ENCODE data around the gene AHR. TPM values are rescaled to one million over a fixed set of nuclear protein-coding genes. Genes with fewer than 3 reads are reported as not detected.

Gene AHR
- polyA plus RNA-seq, 1 donor (not counting 4 experiments of a cell fraction or from before 2014, with no cell fraction given), result 19.4 TPM

GRCh38 chr7:17339952-17340351 lies 41.5 kb downstream of the AHR start:
- no peaks in the 10 kb centered on the region for H3K4me1 ChIP-seq (ENCODE audit: control insufficient read depth, extremely low read depth, insufficient read depth, low read length)
- no peak overlapping the region for H3K9ac ChIP-seq (ENCODE audit: control insufficient read depth, extremely low read depth, insufficient read depth, low read length)
- no peak overlapping the region for H3K27ac ChIP-seq (ENCODE audit: control insufficient read depth, insufficient read depth, low read length)
- no peak for DNase-seq (ENCODE audit: low read depth, low spot score)
- no peak for FAIRE-seq
- no peak overlapping the region for H3K4me2 ChIP-seq (ENCODE audit: control insufficient read depth, extremely low read depth, insufficient read depth, low read depth, low read length)
- no peaks in the 10 kb centered on the region for H4K20me1 ChIP-seq (ENCODE audit: control insufficient read depth, extremely low read depth, insufficient read depth, low read length)
- H3K9me1 ChIP-seq (ENCODE audit: control insufficient read depth, extremely low read depth, insufficient read depth, low read length), result no peaks in the 10 kb centered on the region
- H3K36me3 ChIP-seq (ENCODE audit: control insufficient read depth in 2 of 2, extremely low read depth in 1 of 2, insufficient read depth in 2 of 2, low read length in 2 of 2), result peaks cover 4 to 11% of the 10 kb centered on the region in 2 experiments
- dilution Hi-C loops (cut with MboI; ENCODE audit: extremely low pct_ligation_motif_present, low sequenced_read_pairs), result no loop called here
- H3K9me3 ChIP-seq (ENCODE audit: control insufficient read depth, low read depth, low read length), result no peaks in the 10 kb centered on the region
- no peaks in the 10 kb centered on the region for H3K27me3 ChIP-seq (ENCODE audit: control insufficient read depth, extremely low read depth, insufficient read depth, low read length)
- H3K79me2 ChIP-seq (ENCODE audit: control insufficient read depth, insufficient read depth, low read length), result peaks cover 5% of the 10 kb centered on the region
- H3K4me3 ChIP-seq (ENCODE audit: control insufficient read depth in 2 of 3, extremely low read depth in 1 of 3, insufficient read depth in 2 of 3, low read depth in 1 of 3, low read length in 3 of 3), result no peak overlapping the region
- H2AFZ ChIP-seq (ENCODE audit: control insufficient read depth, low read length), result no peak overlapping the region
- TF ChIP-seq EZH2 (IDR thresholded peaks at IDR 0.05; ENCODE audit: low read length), result no peak
- no peak for TF ChIP-seq CTCF (optimal IDR thresholded peaks at IDR 0.05 in 1 of 3, IDR thresholded peaks at IDR 0.05 in 1 of 3, conservative IDR thresholded peaks at IDR 0.05 in 1 of 3; ENCODE audit: extremely low read depth in 1 of 3, insufficient read depth in 2 of 3, low read length in 3 of 3)

- peaks cover 5% of the 10 kb centered on the region for H3K79me2 ChIP-seq (ENCODE audit: control insufficient read depth, insufficient read depth, low read length)
- H3K4me1 ChIP-seq (ENCODE audit: control insufficient read depth, extremely low read depth, insufficient read depth, low read length), result no peaks in the 10 kb centered on the region
These were observed 42.2 kb downstream of the AHR start for GRCh38 chr7:17340655-17341054.

More at GRCh38 chr7:17340655-17341054, 42.2 kb downstream of the AHR start:
- DNase-seq (ENCODE audit: low read depth, low spot score), result no peak
- H3K9me1 ChIP-seq (ENCODE audit: control insufficient read depth, extremely low read depth, insufficient read depth, low read length), result no peaks in the 10 kb centered on the region
- H3K27me3 ChIP-seq (ENCODE audit: control insufficient read depth, extremely low read depth, insufficient read depth, low read length), result no peaks in the 10 kb centered on the region
- no peaks in the 10 kb centered on the region for H3K9me3 ChIP-seq (ENCODE audit: control insufficient read depth, low read depth, low read length)
- H3K9ac ChIP-seq (ENCODE audit: control insufficient read depth, extremely low read depth, insufficient read depth, low read length), result no peak overlapping the region
- H3K27ac ChIP-seq (ENCODE audit: control insufficient read depth, insufficient read depth, low read length), result no peak overlapping the region
- no peak for TF ChIP-seq EZH2 (IDR thresholded peaks at IDR 0.05; ENCODE audit: low read length)
- TF ChIP-seq CTCF (optimal IDR thresholded peaks at IDR 0.05 in 1 of 3, IDR thresholded peaks at IDR 0.05 in 1 of 3, conservative IDR thresholded peaks at IDR 0.05 in 1 of 3; ENCODE audit: extremely low read depth in 1 of 3, insufficient read depth in 2 of 3, low read length in 3 of 3), result no peak
- H3K4me3 ChIP-seq (ENCODE audit: control insufficient read depth in 2 of 3, extremely low read depth in 1 of 3, insufficient read depth in 2 of 3, low read depth in 1 of 3, low read length in 3 of 3), result no peak overlapping the region
- dilution Hi-C loops (cut with MboI; ENCODE audit: extremely low pct_ligation_motif_present, low sequenced_read_pairs), result no loop called here
- H3K36me3 ChIP-seq (ENCODE audit: control insufficient read depth in 2 of 2, extremely low read depth in 1 of 2, insufficient read depth in 2 of 2, low read length in 2 of 2), result peaks cover 3 to 9% of the 10 kb centered on the region in 2 experiments
- no peak overlapping the region for H2AFZ ChIP-seq (ENCODE audit: control insufficient read depth, low read length)
- H3K4me2 ChIP-seq (ENCODE audit: control insufficient read depth, extremely low read depth, insufficient read depth, low read depth, low read length), result no peak overlapping the region
- no peaks in the 10 kb centered on the region for H4K20me1 ChIP-seq (ENCODE audit: control insufficient read depth, extremely low read depth, insufficient read depth, low read length)
- FAIRE-seq, result no peak
